ENCODE results near the gene ANKUB1. TPM values are rescaled to one million over a fixed set of nuclear protein-coding genes. Genes with fewer than 3 reads are reported as not detected.

Gene ANKUB1
- total and polyA plus RNA-seq, 8 donors: not detected

DNA sequence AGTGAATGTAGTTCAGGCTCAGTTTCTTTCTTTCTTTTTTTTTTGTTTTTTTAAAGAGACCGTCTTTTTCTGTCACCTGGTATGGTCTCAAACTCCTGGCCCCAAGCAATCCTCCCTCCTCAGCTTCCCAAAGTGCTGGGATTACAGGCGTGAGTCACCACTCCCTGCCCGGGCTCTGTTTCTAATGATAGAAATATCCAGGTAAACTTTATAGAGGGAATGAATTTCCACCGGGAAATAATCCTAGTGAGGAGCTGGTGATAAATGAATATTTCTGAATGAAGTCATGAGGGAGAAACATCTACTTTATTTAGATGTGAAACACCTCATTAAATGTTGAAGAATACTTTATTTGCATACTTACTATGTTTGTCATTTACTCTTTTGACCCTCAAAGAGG, 27.8 kb upstream of the ANKUB1 start:
- WGBS, 2 donors: 41 to 54% methylated on average over 4 of the region's 4 CpGs
- Histone ChIP-seq H3K4me3 (no peak overlapping the region), H3K27ac (no peak overlapping the region), H3K27me3 (no peaks in the 10 kb centered on the region), H3K4me1 (peaks cover 7 to 18% (median 15%) of the 10 kb centered on the region in 3 donors), H3K36me3 (no peaks in the 10 kb centered on the region), H3K9me3 (no peaks in the 10 kb centered on the region)
- FAIRE-seq: no peak
- no peak for DNase-seq
- intact Hi-C loops (cut with DNase I): no loop called here
- no peak for TF ChIP-seq CTCF (IDR thresholded peaks at IDR 0.05)
- no peak for ATAC-seq

- intact Hi-C loops (cut with DNase I): no loop called here
- FAIRE-seq (no peak), DNase-seq (no peak), ATAC-seq (no peak)
- H3K4me3 ChIP-seq: no peak overlapping the region
- WGBS, 2 donors: 58 to 69% methylated on average over 1 of the region's 1 CpG
- no peak overlapping the region for H3K27ac ChIP-seq
- no peaks in the 10 kb centered on the region for H3K36me3 ChIP-seq
- H3K9me3 ChIP-seq: no peaks in the 10 kb centered on the region
- no peaks in the 10 kb centered on the region for H3K27me3 ChIP-seq
- H3K4me1 ChIP-seq: peaks cover 14 to 26% (median 22%) of the 10 kb centered on the region in 3 donors
- no peak for TF ChIP-seq CTCF (IDR thresholded peaks at IDR 0.05)
Observed at GRCh38 chr3:149819432-149819831, 27.1 kb upstream of the ANKUB1 start.

DNA sequence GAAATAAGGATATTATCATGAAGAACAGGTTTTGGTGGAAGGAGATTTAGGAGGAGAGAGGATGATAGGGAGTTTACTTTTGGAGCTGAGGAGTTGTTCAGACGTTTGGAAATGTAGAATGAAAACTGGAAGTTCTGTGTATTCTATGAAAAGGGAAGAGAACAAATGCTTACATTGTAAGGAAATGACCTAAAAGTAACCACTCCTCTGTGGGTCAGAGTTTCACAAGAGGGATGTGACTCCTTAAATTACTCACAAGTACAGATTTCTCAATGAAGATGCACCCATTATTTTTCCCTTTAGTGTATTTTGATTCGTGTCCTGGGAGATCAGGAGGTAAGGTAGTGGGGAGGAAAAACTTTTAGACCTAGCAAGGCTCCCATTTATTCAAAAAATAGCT, 24.6 kb upstream of the ANKUB1 start:
- no peaks in the 10 kb centered on the region for H3K36me3 ChIP-seq
- DNase-seq: no peak
- TF ChIP-seq CTCF (IDR thresholded peaks at IDR 0.05): no peak
- no peaks in the 10 kb centered on the region for H3K9me3 ChIP-seq
- H3K27ac ChIP-seq: no peak overlapping the region
- FAIRE-seq: no peak
- ATAC-seq: no peak
- intact Hi-C loops (cut with DNase I): no loop called here
- H3K4me3 ChIP-seq: no peak overlapping the region
- WGBS, 2 donors: 48 to 51% methylated on average over 2 of the region's 2 CpGs
- H3K27me3 ChIP-seq: no peaks in the 10 kb centered on the region
- peaks cover 14 to 27% (median 25%) of the 10 kb centered on the region in 3 donors for H3K4me1 ChIP-seq

- Histone ChIP-seq H3K9me3 (no peaks in the 10 kb centered on the region), H3K27me3 (no peaks in the 10 kb centered on the region), H3K4me3 (no peak overlapping the region), H3K27ac (peak overlapping the region in 2 of 4 donors; percentile 4 to 8), H3K36me3 (no peaks in the 10 kb centered on the region), H3K4me1 (peaks cover 14 to 27% (median 25%) of the 10 kb centered on the region in 3 donors)
- intact Hi-C loops (cut with DNase I): no loop called here
- no peak for TF ChIP-seq CTCF (IDR thresholded peaks at IDR 0.05)
- no peak for ATAC-seq
- DNase-seq: no peak
- 29% methylated on average over 3 of the region's 3 CpGs for WGBS, 2 donors
- no peak for FAIRE-seq
Observed at GRCh38 chr3:149816311-149816710, 24.0 kb upstream of the ANKUB1 start.

DNA sequence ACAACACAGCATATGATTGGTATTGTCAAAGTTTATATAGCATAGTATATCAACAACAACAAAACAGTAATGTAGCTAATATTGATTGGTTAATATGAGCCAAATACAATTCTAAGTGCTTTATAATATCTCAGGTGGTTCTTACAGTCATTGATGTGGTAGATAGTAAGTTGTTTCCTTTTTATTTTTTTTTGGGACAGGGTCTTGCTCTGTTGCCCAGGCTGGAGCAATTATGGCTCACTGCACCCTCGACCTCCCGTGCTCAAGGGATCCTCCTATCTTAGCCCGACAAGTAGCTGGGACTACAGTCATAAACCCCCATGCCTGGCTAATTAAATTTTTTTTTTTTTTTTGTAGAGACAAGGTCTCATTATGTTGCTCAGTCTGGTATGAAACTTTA, 23.4 kb upstream of the ANKUB1 start:
- no peaks in the 10 kb centered on the region for H3K9me3 ChIP-seq
- WGBS, 2 donors: 83 to 84% methylated on average over 3 of the region's 3 CpGs
- H3K27me3 ChIP-seq: no peaks in the 10 kb centered on the region
- intact Hi-C loops (cut with DNase I): no loop called here
- DNase-seq (no peak), ATAC-seq (no peak), FAIRE-seq (no peak)
- no peak for TF ChIP-seq CTCF (IDR thresholded peaks at IDR 0.05)
- H3K4me3 ChIP-seq: peak overlapping the region in 1 of 4 donors; percentile 74
- H3K36me3 ChIP-seq: no peaks in the 10 kb centered on the region
- peak overlapping the region in 1 of 4 donors; percentile 4 for H3K27ac ChIP-seq
- H3K4me1 ChIP-seq: peaks cover 14 to 27% (median 25%) of the 10 kb centered on the region in 3 donors
